ENCODE data around the gene PHLPP2. TPM values are rescaled to one million over a fixed set of nuclear protein-coding genes. Genes with fewer than 3 reads are reported as not detected.

The PHLPP2 gene
- total and polyA plus RNA-seq, 8 donors: 6.1 to 8.5 (median 7.0) TPM

Other genes with a start within 250 kb of the PHLPP2 start
- 1 to 10 TPM; 6.9 to 7.6 TPM for gene ZNF19, start 235.4 kb downstream of the PHLPP2 start, total RNA-seq
- 10 to 100 TPM in 5 of 6 donors, 1 to 10 TPM in 1; 9.7 to 13.9 (median 11.0) TPM for gene ZNF19, start 235.4 kb downstream of the PHLPP2 start, polyA plus RNA-seq (ENCODE audit: insufficient read length in 6 of 6)
- gene CHST4, start 198.3 kb downstream of the PHLPP2 start, total RNA-seq: under 1 TPM; 0.12 to 0.26 TPM
- gene CHST4, start 198.3 kb downstream of the PHLPP2 start, polyA plus RNA-seq (ENCODE audit: insufficient read length in 6 of 6): under 1 TPM in 3 of 6 donors, not detected in 3; 0.07 to 0.14 (median 0.10) TPM
- gene TAT, start 147.6 kb downstream of the PHLPP2 start, total RNA-seq: under 1 TPM in 1 of 2 donors, not detected in 1; 0.18 TPM
- gene TAT, start 147.6 kb downstream of the PHLPP2 start, polyA plus RNA-seq (ENCODE audit: insufficient read length in 6 of 6): under 1 TPM in 5 of 6 donors, not detected in 1; 0.14 to 0.21 (median 0.16) TPM
- 10 to 100 TPM in 1 of 2 donors, 1 to 10 TPM in 1; 7.9 to 12.0 TPM for gene MARVELD3, start 98.5 kb downstream of the PHLPP2 start, total RNA-seq
- gene MARVELD3, start 98.5 kb downstream of the PHLPP2 start, polyA plus RNA-seq (ENCODE audit: insufficient read length in 6 of 6): 1 to 10 TPM; 7.5 to 9.0 (median 7.7) TPM
- 100 to 1,000 TPM in 1 of 2 donors, 10 to 100 TPM in 1; 90.4 to 100 TPM for gene AP1G1, start 84.1 kb upstream of the PHLPP2 start, total RNA-seq
- 10 to 100 TPM; 67.0 to 82.7 (median 76.2) TPM for gene AP1G1, start 84.1 kb upstream of the PHLPP2 start, polyA plus RNA-seq (ENCODE audit: insufficient read length in 6 of 6)
- 10 to 100 TPM; 22.8 to 24.3 TPM for gene ATXN1L, start 121.3 kb upstream of the PHLPP2 start, total RNA-seq
- 10 to 100 TPM; 28.6 to 32.9 (median 30.3) TPM for gene ATXN1L, start 121.3 kb upstream of the PHLPP2 start, polyA plus RNA-seq (ENCODE audit: insufficient read length in 6 of 6)
- gene ZNF821, start 159.5 kb upstream of the PHLPP2 start, total RNA-seq: 1 to 10 TPM; 5.3 to 6.6 TPM
- gene ZNF821, start 159.5 kb upstream of the PHLPP2 start, polyA plus RNA-seq (ENCODE audit: insufficient read length in 6 of 6): 10 to 100 TPM; 20.2 to 24.7 (median 21.9) TPM
- gene IST1, start 170.8 kb upstream of the PHLPP2 start, total RNA-seq: 100 to 1,000 TPM; 156 to 175 TPM
- 100 to 1,000 TPM; 285 to 360 (median 308) TPM for gene IST1, start 170.8 kb upstream of the PHLPP2 start, polyA plus RNA-seq (ENCODE audit: insufficient read length in 6 of 6)